Vagina (tissue), 2 donors: ENCODE results near the gene DLG5.

Source experiments
- CTCF ChIP-seq, 3 experiments: fragments of 450-650 bp in 2 of 3; fragments of 200-600 bp in 1 of 3; sonication (generic) in 1 of 3; IDR thresholded peaks; one replicate each; pipeline ENCODE4 v1.5.1; 2017 to 2019; ENCODE audit warnings: antibody characterized with exemption in 3 of 3, mild to moderate bottlenecking in 2 of 3, moderate library complexity in 2 of 3
- POLR2AphosphoS5 ChIP-seq, 2 donors: sonication (generic); formaldehyde crosslinking; IDR thresholded peaks; one replicate each; pipeline ENCODE4 v1.9.0; 2017; ENCODE audit warnings: antibody characterized with exemption in 2 of 2, mild to moderate bottlenecking in 2 of 2, low read depth in 1 of 2; ENCODE audit not compliant: insufficient read depth in 1 of 2

- TF ChIP-seq CTCF (IDR thresholded peaks at IDR 0.05) (no peak), POLR2AphosphoS5 (IDR thresholded peaks at IDR 0.05; ENCODE audit: insufficient read depth in 1 of 2, low read depth in 1 of 2) (no peak)
These were observed 26.9 kb downstream of the DLG5 start for GRCh38 chr10:77899690-77900089.
